ENCODE measurements around the gene CCNF.

CCNF gene

GRCh38 chr16:2499890-2500429, 70.7 kb downstream of the CCNF start:
- H3K27me3 ChIP-seq (ENCODE audit: insufficient read depth, low read length) = no peaks in the 10 kb centered on the region
- no peak overlapping the region for H3K9ac ChIP-seq (ENCODE audit: low read depth, low read length)
- H3K36me3 ChIP-seq (ENCODE audit: insufficient read depth, low read length) = peaks cover 6% of the 10 kb centered on the region; the same call in 1 of the 2 replicates
- no peak overlapping the region for H3K27ac ChIP-seq (ENCODE audit: low read depth, low read length)
- H3K4me1 ChIP-seq (ENCODE audit: insufficient read depth, low read length) = peaks cover 6% of the 10 kb centered on the region
- no peaks in the 10 kb centered on the region for H3K9me3 ChIP-seq (ENCODE audit: insufficient read depth, low read depth, low read length)
- WGBS = 94% methylated on average over 29 of the region's 29 CpGs
- no peak overlapping the region for H3K4me3 ChIP-seq (ENCODE audit: low read length)

DNA sequence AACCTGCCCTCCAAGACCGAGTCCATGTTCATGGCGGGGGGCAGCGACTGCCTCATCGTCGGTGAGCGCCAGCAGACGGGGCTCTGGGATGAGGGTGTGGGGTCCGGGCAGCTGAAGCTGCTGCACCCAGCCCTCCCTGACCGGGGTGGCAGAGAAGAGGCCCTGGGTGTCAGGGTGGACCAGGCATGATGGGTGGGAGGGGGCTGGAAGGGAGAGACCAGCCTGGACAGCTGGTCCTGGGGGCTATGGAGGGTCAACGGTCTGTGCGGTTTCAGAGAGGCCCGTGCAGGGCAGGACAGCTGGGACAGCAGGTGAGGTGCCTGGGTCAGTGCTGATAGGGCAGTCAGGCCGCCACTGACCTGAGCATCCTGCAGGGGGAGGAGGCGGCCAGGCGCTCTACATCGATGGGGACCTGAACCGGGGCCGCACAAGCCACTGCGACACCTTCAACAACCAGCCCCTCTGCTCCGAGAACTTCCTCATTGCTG, 71.2 kb downstream of the CCNF start:
- H3K27ac ChIP-seq (ENCODE audit: low read depth, low read length) = no peak overlapping the region
- H3K4me1 ChIP-seq (ENCODE audit: insufficient read depth, low read length) = peaks cover 6% of the 10 kb centered on the region
- H3K36me3 ChIP-seq (ENCODE audit: insufficient read depth, low read length) = peaks cover 6% of the 10 kb centered on the region; the same call in 1 of the 2 replicates
- WGBS = 87% methylated on average over 20 of the region's 20 CpGs
- H3K4me3 ChIP-seq (ENCODE audit: low read length) = no peak overlapping the region
- no peaks in the 10 kb centered on the region for H3K9me3 ChIP-seq (ENCODE audit: insufficient read depth, low read depth, low read length)
- H3K27me3 ChIP-seq (ENCODE audit: insufficient read depth, low read length) = no peaks in the 10 kb centered on the region
- no peak overlapping the region; the same call in 1 of the 2 replicates for H3K9ac ChIP-seq (ENCODE audit: low read depth, low read length)

GRCh38 chr16:2500918-2501750, 71.9 kb downstream of the CCNF start:
- peak overlapping the region; percentile 31; the same call in 1 of the 2 replicates for H3K27ac ChIP-seq (ENCODE audit: low read depth, low read length)
- WGBS = 40% methylated on average over 23 of the region's 23 CpGs
- peaks cover 5% of the 10 kb centered on the region; the same call in 1 of the 2 replicates for H3K36me3 ChIP-seq (ENCODE audit: insufficient read depth, low read length)
- peaks cover 6% of the 10 kb centered on the region for H3K4me1 ChIP-seq (ENCODE audit: insufficient read depth, low read length)
- H3K4me3 ChIP-seq (ENCODE audit: low read length) = peak overlapping the region; percentile 47
- H3K27me3 ChIP-seq (ENCODE audit: insufficient read depth, low read length) = no peaks in the 10 kb centered on the region
- peak overlapping the region; percentile 10; the same call in 1 of the 2 replicates for H3K9ac ChIP-seq (ENCODE audit: low read depth, low read length)
- no peaks in the 10 kb centered on the region for H3K9me3 ChIP-seq (ENCODE audit: insufficient read depth, low read depth, low read length)

DNA sequence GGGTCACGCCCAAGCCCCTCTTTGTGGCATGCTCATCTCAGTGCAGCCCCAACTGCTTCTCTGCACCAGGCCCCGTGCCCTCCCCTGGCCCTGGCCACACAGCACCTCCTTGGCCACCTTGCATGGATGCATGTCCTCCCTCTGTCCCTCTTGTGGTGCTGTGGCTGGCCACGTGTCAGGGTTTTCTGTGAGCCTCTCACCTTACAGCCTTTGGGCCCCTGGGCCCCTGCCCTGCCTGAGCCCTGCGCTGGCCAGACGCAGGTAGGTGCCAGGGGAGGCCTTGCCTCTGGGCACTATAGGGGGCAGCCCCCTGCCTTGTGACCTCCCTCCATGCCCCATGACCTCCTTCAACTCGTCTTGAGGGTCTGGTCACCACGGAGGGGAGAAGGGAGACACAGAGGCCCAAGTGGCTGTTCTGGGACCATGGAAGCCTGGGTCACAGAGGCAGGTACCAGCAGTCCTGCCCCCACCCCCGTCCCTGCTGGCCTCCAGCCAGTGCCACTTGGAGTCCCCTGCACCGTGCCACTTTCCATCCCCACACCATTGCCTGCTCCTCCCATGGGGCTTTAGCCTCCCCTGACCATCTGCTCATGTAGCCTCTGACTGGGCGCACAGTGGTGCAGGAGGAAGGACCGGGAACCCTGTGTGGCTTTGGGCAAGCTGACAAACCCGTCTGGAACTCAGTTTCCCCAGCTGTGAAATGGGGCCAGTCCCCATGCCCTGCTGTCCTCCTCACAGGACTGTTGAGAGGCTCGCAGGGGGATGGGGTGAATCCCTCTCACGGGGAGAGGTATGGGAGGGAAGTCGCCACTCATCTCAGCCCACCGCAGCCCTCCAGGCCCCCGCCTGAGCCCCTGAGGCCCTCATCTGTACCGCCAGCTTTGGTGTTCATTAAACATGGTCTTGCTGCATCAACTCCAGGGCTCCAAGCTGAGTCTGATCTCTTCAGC, 73.0 kb downstream of the CCNF start:
- Histone ChIP-seq H3K27me3 (ENCODE audit: insufficient read depth, low read length) (no peaks in the 10 kb centered on the region), H3K36me3 (ENCODE audit: insufficient read depth, low read length) (no peaks in the 10 kb centered on the region), H3K4me3 (ENCODE audit: low read length) (no peak overlapping the region), H3K9me3 (ENCODE audit: insufficient read depth, low read depth, low read length) (no peaks in the 10 kb centered on the region), H3K9ac (ENCODE audit: low read depth, low read length) (no peak overlapping the region), H3K4me1 (ENCODE audit: insufficient read depth, low read length) (peaks cover 6% of the 10 kb centered on the region), H3K27ac (ENCODE audit: low read depth, low read length) (no peak overlapping the region)
- WGBS = 86% methylated on average over 18 of the region's 18 CpGs

GRCh38 chr16:2505695-2506094, 76.4 kb downstream of the CCNF start:
- H3K9me3 ChIP-seq (ENCODE audit: insufficient read depth, low read depth, low read length) = no peaks in the 10 kb centered on the region
- no peaks in the 10 kb centered on the region for H3K36me3 ChIP-seq (ENCODE audit: insufficient read depth, low read length)
- no peak overlapping the region for H3K9ac ChIP-seq (ENCODE audit: low read depth, low read length)
- peaks cover 6% of the 10 kb centered on the region for H3K4me1 ChIP-seq (ENCODE audit: insufficient read depth, low read length)
- no peak overlapping the region for H3K27ac ChIP-seq (ENCODE audit: low read depth, low read length)
- H3K27me3 ChIP-seq (ENCODE audit: insufficient read depth, low read length) = no peaks in the 10 kb centered on the region
- WGBS = 92% methylated on average over 14 of the region's 14 CpGs
- no peak overlapping the region for H3K4me3 ChIP-seq (ENCODE audit: low read length)

DNA sequence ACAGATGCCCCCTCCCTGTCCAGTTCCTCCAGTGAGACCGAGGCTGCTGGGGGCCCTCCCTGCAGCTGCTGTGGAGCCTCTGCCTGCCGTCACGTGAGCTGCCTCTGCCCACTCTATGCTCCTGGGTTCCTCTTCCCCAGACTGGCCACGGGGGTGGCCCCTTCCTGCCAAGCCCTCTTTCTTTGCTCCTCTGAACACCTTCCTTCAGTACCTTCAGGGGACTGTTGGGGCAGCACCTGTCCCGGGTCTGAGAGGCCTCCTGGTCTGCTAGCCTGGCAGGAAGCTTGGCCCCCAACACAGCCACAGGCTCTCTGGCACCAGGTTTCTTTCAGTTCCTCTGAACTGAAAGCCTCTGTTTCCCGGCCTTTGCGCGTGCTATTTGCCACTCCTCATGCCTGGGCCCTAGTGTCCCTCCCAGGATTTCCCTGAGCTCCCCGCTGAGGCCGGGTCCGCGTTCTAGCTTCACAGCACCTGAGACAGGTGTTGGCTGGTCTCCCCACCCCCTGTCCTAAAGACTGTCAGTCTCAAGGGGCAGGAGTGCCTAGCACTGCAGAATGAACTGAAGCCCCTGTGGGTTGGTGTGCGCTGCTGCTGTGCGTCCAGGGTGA, 77.9 kb downstream of the CCNF start:
- H3K27ac ChIP-seq (ENCODE audit: low read depth, low read length) = no peak overlapping the region
- no peaks in the 10 kb centered on the region for H3K9me3 ChIP-seq (ENCODE audit: insufficient read depth, low read depth, low read length)
- 89% methylated on average over 14 of the region's 14 CpGs for WGBS
- no peak overlapping the region for H3K9ac ChIP-seq (ENCODE audit: low read depth, low read length)
- peaks cover 5% of the 10 kb centered on the region; the same call in 1 of the 2 replicates for H3K4me1 ChIP-seq (ENCODE audit: insufficient read depth, low read length)
- H3K4me3 ChIP-seq (ENCODE audit: low read length) = no peak overlapping the region
- H3K27me3 ChIP-seq (ENCODE audit: insufficient read depth, low read length) = no peaks in the 10 kb centered on the region
- H3K36me3 ChIP-seq (ENCODE audit: insufficient read depth, low read length) = no peaks in the 10 kb centered on the region

DNA sequence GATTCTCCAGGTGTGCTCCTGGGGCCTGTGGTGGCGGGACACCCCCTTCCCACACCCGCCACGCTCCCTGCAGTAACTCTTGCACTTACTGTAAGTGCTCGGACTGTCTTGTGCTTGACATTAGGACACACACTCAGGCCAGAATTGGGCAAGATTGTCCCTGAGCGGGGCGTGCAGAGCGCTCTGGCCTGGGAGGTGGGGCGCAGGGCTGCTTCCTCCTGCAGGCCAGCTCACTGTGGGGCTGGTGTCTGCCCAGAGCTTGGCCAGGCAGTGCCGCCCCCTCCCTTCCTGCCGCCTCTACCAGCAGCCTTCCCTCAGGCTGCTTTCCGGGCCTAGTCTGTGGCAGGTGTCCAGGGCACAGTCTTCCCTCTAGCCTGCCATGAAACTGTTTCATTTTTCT, 78.4 kb downstream of the CCNF start:
- H3K27me3 ChIP-seq (ENCODE audit: insufficient read depth, low read length) = no peaks in the 10 kb centered on the region
- H3K9me3 ChIP-seq (ENCODE audit: insufficient read depth, low read depth, low read length) = no peaks in the 10 kb centered on the region
- WGBS = 93% methylated on average over 11 of the region's 11 CpGs
- H3K27ac ChIP-seq (ENCODE audit: low read depth, low read length) = no peak overlapping the region
- no peak overlapping the region for H3K4me3 ChIP-seq (ENCODE audit: low read length)
- H3K36me3 ChIP-seq (ENCODE audit: insufficient read depth, low read length) = no peaks in the 10 kb centered on the region
- no peak overlapping the region for H3K9ac ChIP-seq (ENCODE audit: low read depth, low read length)
- peaks cover 10% of the 10 kb centered on the region; the same call in 1 of the 2 replicates for H3K4me1 ChIP-seq (ENCODE audit: insufficient read depth, low read length)
